Esophagus mucosa (tissue), 1 donor: ENCODE data around the gene PTER. TPM values are rescaled to one million over a fixed set of nuclear protein-coding genes. Genes with fewer than 3 reads are reported as not detected.

Experiments used
- ATAC-seq: fragments of 200-7000 bp; cut with Tn5 transposase; one replicate; pipeline ENCODE4 v1.9.1; 2020
- total RNA-seq: library from RNA; stranded (reverse); gene quantifications from one replicate; pipeline ENCODE4 v1.2.4, GENCODE V29; 2023
- donor health status: DM: yes; HTN: yes; CAD: no.

Gene PTER
- total RNA-seq, 1 donor from 2014 or later, result 9.7 TPM

DNA sequence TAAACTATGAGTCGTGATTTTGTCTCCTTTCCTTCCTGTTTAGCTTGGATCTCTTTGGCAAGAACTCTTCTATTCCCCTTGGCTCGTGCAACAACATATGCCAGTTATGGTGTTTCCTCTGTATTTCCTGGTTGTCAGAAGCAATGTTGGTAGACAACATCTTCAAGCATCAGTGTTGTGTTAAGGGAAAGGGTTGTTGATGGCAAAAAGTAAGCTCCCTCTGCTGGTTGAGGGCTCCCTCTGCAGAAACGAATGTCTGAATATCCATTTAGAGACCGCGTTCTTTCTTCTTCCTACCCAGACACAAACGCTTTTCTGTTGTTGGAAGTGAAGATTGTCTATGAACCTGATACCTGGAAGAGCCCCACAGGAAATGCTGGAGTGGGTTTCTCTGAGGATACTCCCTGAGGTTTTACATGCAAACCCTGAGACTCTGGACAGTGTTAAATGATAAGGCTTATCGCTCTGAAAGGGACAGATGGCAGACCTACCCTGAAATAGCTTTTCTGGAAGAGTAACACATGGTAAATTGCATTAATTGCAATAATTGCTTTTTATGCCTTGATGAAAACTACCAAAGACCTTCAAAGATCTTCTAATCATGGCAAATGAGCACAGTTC is 108.4 kb downstream of the PTER start:
- ATAC-seq, result no peak

- no peak for ATAC-seq
These were observed 111.2 kb downstream of the PTER start for GRCh38 chr10:16547973-16548372.

DNA sequence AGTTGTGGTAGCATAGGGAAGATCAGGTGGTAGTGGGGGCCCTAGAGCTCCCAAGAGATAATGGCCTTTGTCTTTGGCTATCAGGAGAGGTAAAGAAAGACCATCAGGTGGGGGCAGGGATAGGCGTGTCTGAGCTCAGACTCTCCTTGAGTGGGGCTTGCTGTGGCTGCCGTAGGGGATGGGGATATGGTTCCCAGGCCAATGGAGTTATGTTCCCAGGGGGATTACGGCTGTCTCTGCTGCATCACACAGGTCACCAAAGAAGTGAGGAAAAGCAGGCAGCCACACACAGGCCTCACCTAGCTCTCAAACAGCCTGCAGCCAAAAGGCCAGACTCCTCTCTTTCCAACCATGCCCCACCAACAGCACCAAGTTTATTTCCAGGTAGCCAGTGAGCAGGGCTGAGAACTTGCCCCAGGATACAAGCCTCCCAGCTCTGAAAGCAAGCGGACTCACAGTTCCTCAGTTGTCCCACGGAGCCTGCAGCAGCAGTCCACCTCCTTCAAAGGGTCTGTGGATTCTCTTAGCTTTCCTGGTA is 122.5 kb downstream of the PTER start:
- no peak for ATAC-seq

GRCh38 chr10:16562891-16563290 is 126.1 kb downstream of the PTER start:
- no peak for ATAC-seq

Other genes starting within 250 kb of the PTER start
- not detected for gene C1QL3, start 84.9 kb downstream of the PTER start, total RNA-seq